WTC11 (cell line): ENCODE data around the gene POC5. TPM values are rescaled to one million over a fixed set of nuclear protein-coding genes. Genes with fewer than 3 reads are reported as not detected.

Source experiments
- ATAC-seq: fragments of 200-7000 bp; cut with Tn5 transposase; 2 replicates; pipeline ENCODE4 v1.10.0; 2021; ENCODE audit warnings: mild to moderate bottlenecking, moderate library complexity
- CTCF ChIA-PET: fragments of 300-600 bp; sonication (Branson Sonifier 250); formaldehyde crosslinking; loops from one replicate; lab custom pipeline; 2021; ENCODE audit warnings: antibody characterized with exemption; lab: Charles Lee
- POLR2A ChIA-PET: fragments of 350-600 bp; sonication (Branson Sonifier 250); formaldehyde crosslinking; loops from one replicate; lab custom pipeline; 2021; ENCODE audit warnings: antibody characterized with exemption; lab: Charles Lee
- DNase-seq: peaks from one replicate; pipeline ENCODE4 v3.0.0; 2021; ENCODE audit warnings: low spot score
- H3K27ac Mint-ChIP-seq: 2 replicates; pipeline ENCODE4 v1.8.0; 2021; ENCODE audit warnings: mixed read lengths
- H3K27me3 Mint-ChIP-seq: 2 replicates; pipeline ENCODE4 v1.8.0; 2021; ENCODE audit warnings: low read depth, mild to moderate bottlenecking, moderate library complexity, mixed read lengths
- H3K36me3 Mint-ChIP-seq: 2 replicates; pipeline ENCODE4 v1.8.0; 2021; ENCODE audit warnings: mixed read lengths
- H3K4me1 Mint-ChIP-seq: 2 replicates; pipeline ENCODE4 v1.8.0; 2022; ENCODE audit warnings: mixed read lengths
- H3K4me3 Mint-ChIP-seq: 2 replicates; pipeline ENCODE4 v1.8.0; 2021; ENCODE audit warnings: mild to moderate bottlenecking, moderate library complexity, mixed read lengths
- H3K9me3 Mint-ChIP-seq: 2 replicates; pipeline ENCODE4 v1.8.0; 2021; ENCODE audit warnings: mixed read lengths
- ATF2 ChIP-seq: sonication (generic); formaldehyde crosslinking; IDR thresholded peaks from 2 replicates; pipeline ENCODE4 v1.8.1; 2022; ENCODE audit warnings: low read depth, missing genetic modification reagents, borderline replicate concordance
- CBFB ChIP-seq: sonication (generic); formaldehyde crosslinking; IDR thresholded peaks from 2 replicates; pipeline ENCODE4 v1.8.1; 2022; ENCODE audit warnings: mild to moderate bottlenecking, low read depth, missing genetic modification reagents
- CDX4 ChIP-seq: fragments of 250-450 bp; sonication (Bioruptor Pico); IDR thresholded peaks from 2 replicates; pipeline ENCODE4 v1.9.0; 2021; ENCODE audit warnings: moderate library complexity, mild to moderate bottlenecking, inconsistent platforms, borderline replicate concordance
- E2F1 ChIP-seq: sonication (generic); formaldehyde crosslinking; IDR thresholded peaks from 2 replicates; pipeline ENCODE4 v1.8.0; 2022; ENCODE audit warnings: mild to moderate bottlenecking, missing genetic modification reagents
- ELF4 ChIP-seq: sonication (generic); formaldehyde crosslinking; IDR thresholded peaks from 2 replicates; pipeline ENCODE4 v1.8.1; 2022; ENCODE audit warnings: low read depth, mild to moderate bottlenecking, moderate library complexity, missing genetic modification reagents
- GABPB1 ChIP-seq: sonication (generic); formaldehyde crosslinking; IDR thresholded peaks from 2 replicates; pipeline ENCODE4 v1.8.1; 2023; ENCODE audit warnings: mild to moderate bottlenecking, missing genetic modification reagents
- GRHL2 ChIP-seq: fragments of 250-450 bp; sonication (Bioruptor Pico); IDR thresholded peaks from 2 replicates; pipeline ENCODE4 v1.8.0; 2022; ENCODE audit warnings: mild to moderate bottlenecking, moderate library complexity; ENCODE audit not compliant: insufficient replicate concordance, severe bottlenecking
- JUN ChIP-seq: sonication (generic); formaldehyde crosslinking; IDR thresholded peaks from 2 replicates; pipeline ENCODE4 v1.8.0; 2023; ENCODE audit warnings: mild to moderate bottlenecking, missing genetic modification reagents
- MYBL2 ChIP-seq: sonication (generic); formaldehyde crosslinking; IDR thresholded peaks from 2 replicates; pipeline ENCODE4 v1.8.1; 2023; ENCODE audit warnings: mild to moderate bottlenecking, moderate library complexity, missing genetic modification reagents
- NR1H2 ChIP-seq: sonication (generic); formaldehyde crosslinking; IDR thresholded peaks from 2 replicates; pipeline ENCODE4 v1.9.0; 2021; ENCODE audit warnings: mild to moderate bottlenecking, moderate library complexity, missing genetic modification reagents
- OVOL2 ChIP-seq: fragments of 250-450 bp; sonication (Bioruptor Pico); IDR thresholded peaks from 2 replicates; pipeline ENCODE4 v1.9.0; 2021; ENCODE audit warnings: mild to moderate bottlenecking, borderline replicate concordance
- PRRX2 ChIP-seq: fragments of 250-450 bp; sonication (Bioruptor Pico); IDR thresholded peaks from 2 replicates; pipeline ENCODE4 v1.8.0; 2021; ENCODE audit warnings: mild to moderate bottlenecking
- SOX15 ChIP-seq: fragments of 250-450 bp; sonication (Bioruptor Pico); IDR thresholded peaks from 2 replicates; pipeline ENCODE4 v1.9.0; 2021; ENCODE audit warnings: mild to moderate bottlenecking
- SP1 ChIP-seq: sonication (generic); formaldehyde crosslinking; conservative IDR thresholded peaks from 2 replicates; pipeline ENCODE4 v1.8.1; 2022; ENCODE audit warnings: missing genetic modification reagents
- STAT6 ChIP-seq: sonication (generic); formaldehyde crosslinking; conservative IDR thresholded peaks from 2 replicates; pipeline ENCODE4 v1.8.1; 2023; ENCODE audit warnings: mild to moderate bottlenecking, low read depth, missing genetic modification reagents, moderate library complexity
- ZNF121 ChIP-seq: sonication (generic); formaldehyde crosslinking; IDR thresholded peaks from 2 replicates; pipeline ENCODE4 v1.8.0; 2023; ENCODE audit warnings: missing genetic modification reagents
- ZNF138 ChIP-seq: sonication (generic); formaldehyde crosslinking; conservative IDR thresholded peaks from 2 replicates; pipeline ENCODE4 v1.8.1; 2022; ENCODE audit warnings: mild to moderate bottlenecking, moderate library complexity, missing genetic modification reagents
- ZNF263 ChIP-seq: sonication (generic); formaldehyde crosslinking; IDR thresholded peaks from 2 replicates; pipeline ENCODE4 v1.8.1; 2022; ENCODE audit warnings: low read depth, mild to moderate bottlenecking, moderate library complexity, missing genetic modification reagents
- ZNF512 ChIP-seq: sonication (generic); formaldehyde crosslinking; IDR thresholded peaks from 2 replicates; pipeline ENCODE4 v1.8.1; 2022; ENCODE audit warnings: missing genetic modification reagents, borderline replicate concordance
- ZSCAN18 ChIP-seq: fragments of 250-450 bp; sonication (Bioruptor Pico); IDR thresholded peaks from 2 replicates; pipeline ENCODE4 v2.1.2; 2022; ENCODE audit warnings: mild to moderate bottlenecking, moderate library complexity
- total RNA-seq: library from RNA; stranded (reverse); gene quantifications from 3 replicates; pipeline ENCODE4 v1.2.3, GENCODE V29; 2021
- TF ChIP-seq, protein P1 (sequence below): sonication (generic); formaldehyde crosslinking; IDR thresholded peaks from 2 replicates; pipeline ENCODE4 v1.8.0; 2022; ENCODE audit warnings: mild to moderate bottlenecking, missing genetic modification reagents
- TF ChIP-seq, protein P2 (sequence below): fragments of 250-450 bp; sonication (Bioruptor Pico); IDR thresholded peaks from 2 replicates; pipeline ENCODE4 v1.8.0; 2021; ENCODE audit warnings: mild to moderate bottlenecking
- TF ChIP-seq, protein P3 (sequence below): sonication (generic); formaldehyde crosslinking; IDR thresholded peaks from 2 replicates; pipeline ENCODE4 v1.8.1; 2022; ENCODE audit warnings: low read depth, mild to moderate bottlenecking, moderate library complexity, missing genetic modification reagents, borderline replicate concordance
- TF ChIP-seq, protein P4 (sequence below): sonication (generic); formaldehyde crosslinking; IDR thresholded peaks from 2 replicates; pipeline ENCODE4 v1.8.0; 2022; ENCODE audit warnings: mild to moderate bottlenecking, missing genetic modification reagents

The POC5 gene
- total RNA-seq, 1 experiment from 2014 or later = 13.4 TPM

DNA sequence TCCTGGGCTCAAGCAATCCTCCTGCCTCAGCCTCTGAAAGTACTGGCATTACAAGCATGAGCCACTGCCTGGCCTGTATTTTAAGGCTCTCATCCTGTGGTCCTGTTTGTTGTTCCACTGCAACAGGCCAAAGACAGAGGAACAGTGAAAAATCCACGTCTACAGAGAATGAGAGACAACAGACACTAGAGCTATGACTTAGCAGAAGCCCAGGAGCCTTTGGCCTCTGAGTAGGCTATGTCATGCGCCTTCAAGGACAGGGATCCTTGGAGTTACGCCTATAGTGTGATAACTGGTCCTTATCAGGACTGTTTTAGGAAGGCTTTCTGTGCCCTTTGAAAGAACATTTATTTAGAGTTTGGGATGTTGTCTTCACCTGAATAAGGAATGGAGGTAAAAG is 10.5 kb downstream of the POC5 start:
- no peak overlapping the region for H3K27ac Mint-ChIP-seq
- TF ChIP-seq GRHL2 (CRISPR knock-in tag) = no peak
- TF ChIP-seq OVOL2 = no peak
- no peak for TF ChIP-seq STAT6 (CRISPR knock-in tag)
- TF ChIP-seq SOX15 (CRISPR knock-in tag) = no peak
- TF ChIP-seq, protein P1, sequence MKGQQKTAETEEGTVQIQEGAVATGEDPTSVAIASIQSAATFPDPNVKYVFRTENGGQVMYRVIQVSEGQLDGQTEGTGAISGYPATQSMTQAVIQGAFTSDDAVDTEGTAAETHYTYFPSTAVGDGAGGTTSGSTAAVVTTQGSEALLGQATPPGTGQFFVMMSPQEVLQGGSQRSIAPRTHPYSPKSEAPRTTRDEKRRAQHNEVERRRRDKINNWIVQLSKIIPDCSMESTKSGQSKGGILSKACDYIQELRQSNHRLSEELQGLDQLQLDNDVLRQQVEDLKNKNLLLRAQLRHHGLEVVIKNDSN (CRISPR knock-in tag) = no peak
- TF ChIP-seq SP1 (CRISPR knock-in tag) = no peak
- TF ChIP-seq, protein P2, sequence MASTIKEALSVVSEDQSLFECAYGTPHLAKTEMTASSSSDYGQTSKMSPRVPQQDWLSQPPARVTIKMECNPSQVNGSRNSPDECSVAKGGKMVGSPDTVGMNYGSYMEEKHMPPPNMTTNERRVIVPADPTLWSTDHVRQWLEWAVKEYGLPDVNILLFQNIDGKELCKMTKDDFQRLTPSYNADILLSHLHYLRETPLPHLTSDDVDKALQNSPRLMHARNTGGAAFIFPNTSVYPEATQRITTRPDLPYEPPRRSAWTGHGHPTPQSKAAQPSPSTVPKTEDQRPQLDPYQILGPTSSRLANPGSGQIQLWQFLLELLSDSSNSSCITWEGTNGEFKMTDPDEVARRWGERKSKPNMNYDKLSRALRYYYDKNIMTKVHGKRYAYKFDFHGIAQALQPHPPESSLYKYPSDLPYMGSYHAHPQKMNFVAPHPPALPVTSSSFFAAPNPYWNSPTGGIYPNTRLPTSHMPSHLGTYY (CRISPR knock-in tag) = no peak
- no peak for TF ChIP-seq NR1H2 (CRISPR knock-in tag)
- no peak for TF ChIP-seq GABPB1
- no peak for TF ChIP-seq ZNF138 (CRISPR knock-in tag)
- TF ChIP-seq, all 79 proteins: peak for 0
- peaks cover 27% of the 10 kb centered on the region for H3K36me3 Mint-ChIP-seq
- ATAC-seq (no peak), DNase-seq (no peak)
- CTCF ChIA-PET = no interaction called here
- H3K4me1 Mint-ChIP-seq = no peaks in the 10 kb centered on the region
- POLR2A ChIA-PET = no interaction called here
- no peak overlapping the region for H3K4me3 Mint-ChIP-seq
- no peaks in the 10 kb centered on the region for H3K27me3 Mint-ChIP-seq
- H3K9me3 Mint-ChIP-seq = no peaks in the 10 kb centered on the region

GRCh38 chr5:75706016-75706415 is 11.2 kb downstream of the POC5 start:
- POLR2A ChIA-PET = no interaction called here
- no peak for DNase-seq
- Mint-ChIP-seq H3K4me3 (no peak overlapping the region), H3K36me3 (peaks cover 29% of the 10 kb centered on the region), H3K27me3 (no peaks in the 10 kb centered on the region), H3K27ac (no peak overlapping the region), H3K4me1 (no peaks in the 10 kb centered on the region), H3K9me3 (no peaks in the 10 kb centered on the region)
- CTCF ChIA-PET = no interaction called here
- no peak for ATAC-seq
- TF ChIP-seq PRRX2 (CRISPR knock-in tag) (no peak), ZNF263 (CRISPR knock-in tag) (no peak), E2F1 (CRISPR knock-in tag) (no peak), JUN (CRISPR knock-in tag) (no peak), MYBL2 (CRISPR knock-in tag) (no peak), ATF2 (CRISPR knock-in tag) (no peak), CBFB (CRISPR knock-in tag) (no peak), ZSCAN18 (CRISPR knock-in tag) (no peak), ZNF512 (CRISPR knock-in tag) (no peak), ZNF121 (CRISPR knock-in tag) (no peak), GABPB1 (no peak), ELF4 (CRISPR knock-in tag) (no peak), CDX4 (CRISPR knock-in tag) (no peak)
- TF ChIP-seq, protein P3, sequence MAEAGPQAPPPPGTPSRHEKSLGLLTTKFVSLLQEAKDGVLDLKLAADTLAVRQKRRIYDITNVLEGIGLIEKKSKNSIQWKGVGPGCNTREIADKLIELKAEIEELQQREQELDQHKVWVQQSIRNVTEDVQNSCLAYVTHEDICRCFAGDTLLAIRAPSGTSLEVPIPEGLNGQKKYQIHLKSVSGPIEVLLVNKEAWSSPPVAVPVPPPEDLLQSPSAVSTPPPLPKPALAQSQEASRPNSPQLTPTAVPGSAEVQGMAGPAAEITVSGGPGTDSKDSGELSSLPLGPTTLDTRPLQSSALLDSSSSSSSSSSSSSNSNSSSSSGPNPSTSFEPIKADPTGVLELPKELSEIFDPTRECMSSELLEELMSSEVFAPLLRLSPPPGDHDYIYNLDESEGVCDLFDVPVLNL (CRISPR knock-in tag) = no peak
- TF ChIP-seq, protein P4, sequence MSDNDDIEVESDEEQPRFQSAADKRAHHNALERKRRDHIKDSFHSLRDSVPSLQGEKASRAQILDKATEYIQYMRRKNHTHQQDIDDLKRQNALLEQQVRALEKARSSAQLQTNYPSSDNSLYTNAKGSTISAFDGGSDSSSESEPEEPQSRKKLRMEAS (CRISPR knock-in tag) = no peak
